Stimulated activated CD8-positive, alpha-beta memory T cell treated with anti-CD3 and anti-CD28 coated beads, Interleukin-7, amount 100 ng/mL, for 24 hours (primary cell): Measurements from ENCODE around the gene SNRPB2.

Experiments used
- DNase-seq: peaks from one replicate; pipeline ENCODE4 v3.0.0-alpha.2; 2020; ENCODE audit warnings: low read depth

The SNRPB2 gene

DNA sequence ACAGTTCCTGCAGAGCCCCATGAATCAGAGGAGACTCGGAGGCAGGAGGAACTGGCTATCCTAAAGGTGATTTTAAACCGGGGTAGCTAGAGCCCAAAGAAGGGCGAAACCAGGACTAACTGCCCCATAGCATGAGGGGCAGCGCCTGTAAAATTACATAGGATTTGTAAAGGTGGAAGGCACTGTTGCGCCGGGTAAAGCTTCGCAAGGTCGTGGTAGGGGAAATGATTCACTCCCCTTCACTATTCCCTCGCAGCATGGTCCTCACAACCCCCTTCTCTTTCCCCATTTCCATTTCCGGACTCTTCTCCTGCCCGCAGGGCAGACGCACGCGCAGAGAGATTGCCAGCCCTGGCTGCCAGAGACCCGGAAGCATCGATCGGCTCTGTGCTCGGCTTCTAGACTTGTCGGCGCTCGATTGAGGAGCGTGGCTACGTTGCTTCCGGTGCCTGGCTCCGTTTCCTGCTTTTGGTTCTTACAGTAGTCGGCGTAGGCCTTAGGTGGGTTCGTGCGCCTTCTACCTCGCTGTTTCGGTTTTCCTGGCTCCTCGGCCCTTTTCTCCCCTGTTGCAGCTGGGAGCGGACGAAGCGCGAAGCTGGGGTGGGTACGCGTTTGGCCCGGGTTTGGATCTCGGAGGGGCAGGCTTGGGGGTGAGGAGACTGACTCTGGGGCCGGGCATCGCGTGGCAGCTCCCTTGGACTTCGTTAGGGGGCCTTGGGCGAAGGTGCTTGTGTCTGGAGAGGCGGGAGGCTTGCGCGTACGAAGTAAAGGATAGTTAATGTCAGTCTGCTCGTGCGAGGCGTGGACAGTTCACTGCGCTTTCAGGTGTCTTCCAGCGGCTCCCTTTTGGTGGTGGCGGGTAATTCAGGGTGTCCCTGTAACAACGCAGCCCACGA is at the start of gene SNRPB2:
Gene SNRPB2 (plus strand): TSS at position 462 of the 896 bp plus-strand sequence. CDS start 1,677 bp downstream, outside the sequence.
- peak; percentile 77 for DNase-seq

DNA sequence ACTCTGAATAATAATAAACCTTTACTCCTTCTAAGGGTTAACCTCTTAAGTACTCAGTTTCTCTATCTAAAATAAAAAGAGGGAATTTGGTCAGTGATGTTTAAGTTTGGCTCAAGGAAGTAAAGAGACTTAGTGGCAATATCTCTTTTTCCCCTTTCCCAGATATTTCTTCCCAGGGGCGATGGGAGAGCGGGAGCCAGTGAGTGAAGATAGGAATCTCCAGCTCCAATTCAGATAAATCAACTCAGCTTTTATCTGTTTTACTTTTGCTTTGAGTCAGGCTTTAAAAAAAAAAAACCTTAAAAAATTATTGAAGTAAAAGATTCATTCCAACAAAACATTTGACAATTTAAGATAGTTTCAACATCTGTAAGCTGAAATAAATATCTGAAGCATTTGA is 45.4 kb upstream of the SNRPB2 start:
- DNase-seq, result no peak

DNA sequence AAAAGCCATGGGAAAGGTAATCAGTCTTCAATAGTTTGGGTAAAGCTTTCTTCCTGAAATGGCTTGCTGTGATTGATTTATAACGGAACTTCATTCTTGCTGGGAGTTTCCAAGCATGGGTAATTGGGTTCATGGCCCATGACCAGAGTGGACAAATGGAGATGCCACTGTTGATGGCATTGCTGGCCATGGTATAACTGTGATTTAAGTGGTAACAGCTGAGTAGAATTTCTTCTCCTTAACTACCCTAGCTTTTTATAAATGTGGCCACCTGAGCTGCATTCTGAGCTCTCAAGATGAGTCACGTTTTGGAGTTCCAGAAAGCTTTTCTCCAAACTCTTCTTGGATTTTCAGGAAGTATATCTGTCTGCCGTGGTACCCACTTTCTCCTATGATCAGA is 39.9 kb upstream of the SNRPB2 start:
- no peak for DNase-seq

DNA sequence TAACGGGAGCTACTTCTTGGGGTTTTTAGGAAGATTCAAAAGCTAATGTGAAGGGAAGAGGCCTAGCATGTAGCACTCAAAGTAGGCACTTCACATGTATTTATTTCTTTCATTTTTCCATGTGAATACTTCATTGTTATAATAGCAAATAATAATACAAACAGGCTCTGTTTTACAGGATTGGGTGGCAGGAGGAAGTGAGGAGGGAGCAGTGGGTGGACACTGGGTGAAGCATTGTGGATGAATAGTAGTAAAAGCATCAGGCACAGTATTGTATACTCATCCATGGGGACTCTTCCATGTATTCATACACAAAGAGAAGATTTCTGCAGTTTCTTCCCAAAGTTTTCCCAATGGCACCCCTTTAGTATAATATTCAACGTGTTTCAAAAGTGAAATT is 38.4 kb upstream of the SNRPB2 start:
- no peak for DNase-seq

DNA sequence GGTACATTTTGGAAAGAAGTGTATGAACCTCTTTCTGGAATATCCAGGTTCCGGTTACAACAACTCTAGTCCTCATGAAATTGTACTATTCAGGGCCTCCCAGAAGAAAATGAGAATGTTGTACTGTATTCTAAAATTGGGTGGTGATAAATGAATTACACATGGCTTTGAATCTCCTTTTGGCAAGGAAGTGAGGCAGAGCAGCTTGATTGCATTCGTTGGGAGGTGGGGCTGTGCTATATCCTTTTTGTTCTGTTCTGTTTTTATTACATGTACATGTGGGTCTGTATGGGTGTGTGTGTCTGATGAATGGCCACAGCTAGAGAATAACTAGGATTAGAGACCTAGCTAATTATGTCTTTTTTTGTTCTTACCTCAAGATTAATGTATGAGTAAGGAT is 37.8 kb upstream of the SNRPB2 start:
- DNase-seq, result no peak

DNA sequence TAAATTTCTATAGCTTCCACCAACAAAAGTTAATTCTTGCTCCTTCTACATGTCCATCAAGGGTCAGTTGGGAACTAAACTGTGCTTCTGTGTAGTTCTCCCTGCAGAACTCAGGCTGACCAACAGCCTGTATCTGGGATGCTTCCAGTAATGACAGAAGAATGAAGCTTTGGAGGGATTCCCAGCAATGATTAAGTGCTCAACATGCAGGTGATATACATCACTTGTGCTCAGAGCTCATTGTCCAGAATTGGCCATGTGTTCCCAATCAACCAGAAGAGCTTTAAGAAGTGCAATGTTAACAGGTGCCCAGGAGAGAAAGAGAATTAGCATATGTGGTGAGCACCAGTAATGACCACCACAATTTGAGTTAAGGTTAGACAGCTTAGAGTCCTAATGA is 37.4 kb upstream of the SNRPB2 start:
- DNase-seq, result no peak

DNA sequence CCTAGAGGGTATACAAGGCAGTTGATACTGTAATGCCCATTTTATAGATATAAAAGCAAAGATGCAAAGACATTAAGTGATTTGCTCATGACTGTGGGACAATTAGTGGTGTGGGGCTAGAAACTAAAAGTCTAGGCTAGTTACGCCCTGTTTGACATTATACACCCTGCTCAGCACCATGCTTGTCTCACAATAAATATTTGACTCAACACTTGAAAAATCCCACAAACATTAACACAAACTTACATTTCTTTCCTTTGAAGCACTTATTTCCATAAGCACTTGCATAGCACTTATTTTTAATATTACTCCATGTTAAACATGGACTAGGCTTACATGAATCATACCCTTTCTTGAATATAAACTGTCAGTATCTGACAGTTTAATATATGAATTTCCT is 36.5 kb upstream of the SNRPB2 start:
- DNase-seq, result no peak

DNA sequence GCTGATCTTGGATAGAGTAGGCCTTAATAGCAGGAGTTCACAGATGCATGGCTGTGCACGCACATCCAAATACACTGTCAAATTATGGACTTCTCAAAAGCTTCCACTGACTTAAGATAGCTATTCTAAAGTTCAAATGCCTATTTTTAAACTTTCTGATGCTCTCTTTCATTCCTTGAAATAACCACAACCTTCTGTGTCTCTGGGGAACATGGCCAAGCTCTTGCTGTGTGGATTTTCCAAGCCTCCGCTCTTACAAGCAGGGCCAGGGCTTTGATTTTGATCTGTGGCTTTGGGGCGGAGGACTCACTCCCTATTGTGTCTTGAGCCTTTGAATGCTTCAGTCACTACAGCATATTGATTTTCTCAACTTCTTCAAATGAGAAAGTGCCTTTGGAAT is 35.7 kb upstream of the SNRPB2 start:
- DNase-seq, result no peak

DNA sequence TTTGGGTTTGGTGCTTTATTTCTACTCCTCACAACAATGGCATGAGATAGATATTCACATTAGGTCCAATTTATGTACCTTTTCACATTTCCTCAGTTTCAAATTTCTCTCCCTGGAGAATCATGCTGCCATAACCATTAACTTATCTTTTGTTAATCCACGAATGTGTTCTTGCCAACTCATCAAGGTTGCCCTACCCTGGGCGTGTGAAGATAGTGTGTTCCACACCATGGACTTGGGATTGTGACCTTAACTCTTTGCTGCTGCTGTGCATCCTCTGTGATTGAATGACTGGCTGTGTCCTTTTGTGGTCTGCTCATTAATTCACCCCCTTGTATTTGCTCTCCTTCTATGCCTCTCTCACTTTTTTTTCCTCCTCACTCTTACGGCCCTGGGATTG is 34.2 kb upstream of the SNRPB2 start:
- DNase-seq, result no peak

DNA sequence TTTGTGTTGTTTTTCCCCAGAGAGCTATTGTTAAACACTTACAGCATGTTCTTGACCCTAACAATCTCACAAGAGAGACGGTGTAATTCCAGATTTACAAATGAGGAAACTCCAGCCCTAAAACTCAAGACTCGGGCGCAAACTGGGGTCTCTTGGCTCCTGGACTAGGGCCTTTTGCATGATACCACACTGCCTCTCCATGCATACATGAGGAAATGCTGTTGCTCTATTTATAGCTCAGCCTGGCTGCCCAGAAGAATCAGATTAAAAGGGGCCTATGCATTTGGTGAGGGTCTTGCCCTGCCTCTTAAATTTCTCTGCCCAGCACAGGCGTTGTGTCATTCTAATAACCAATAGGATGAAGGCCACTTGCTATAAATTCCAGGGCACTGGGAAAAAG is 30.5 kb upstream of the SNRPB2 start:
- DNase-seq, result no peak

DNA sequence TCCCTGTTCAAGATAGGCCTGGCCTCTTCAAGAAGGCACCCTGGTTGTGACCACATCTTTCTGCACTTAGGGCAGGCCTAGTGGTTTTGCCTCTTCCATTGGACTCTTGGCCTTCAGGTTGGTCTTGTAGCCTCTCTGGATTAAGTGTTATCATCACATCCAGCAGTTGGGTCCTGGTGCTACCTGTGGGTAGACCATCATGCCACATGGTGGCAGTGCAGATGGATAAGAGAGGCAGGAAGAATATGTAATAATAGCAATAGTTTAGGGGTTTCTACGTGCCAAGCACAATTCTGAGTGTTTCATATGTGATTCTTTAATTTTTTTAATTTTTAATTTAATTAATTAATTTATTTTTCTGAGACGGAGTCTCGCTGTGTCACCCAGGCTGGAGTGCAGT is 28.5 kb upstream of the SNRPB2 start:
- no peak for DNase-seq

DNA sequence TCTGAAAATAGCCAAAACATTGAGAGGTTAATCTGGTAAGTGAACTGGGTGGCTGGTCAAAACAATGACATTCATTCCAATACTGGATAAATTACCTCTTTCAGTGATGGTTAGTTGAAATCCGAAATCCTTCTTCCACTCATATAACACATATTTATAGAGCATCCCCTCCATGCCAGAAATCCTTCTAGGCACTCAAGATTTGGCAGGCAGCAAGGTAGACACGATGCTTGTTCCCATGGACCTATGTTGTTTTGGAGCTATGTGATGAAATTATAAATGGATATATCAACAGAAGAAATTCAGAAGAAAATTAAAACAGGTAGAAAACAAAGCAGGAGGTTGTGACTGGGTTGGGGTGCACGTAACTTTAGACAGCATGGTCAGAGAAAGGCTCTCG is 26.3 kb upstream of the SNRPB2 start:
- no peak for DNase-seq

DNA sequence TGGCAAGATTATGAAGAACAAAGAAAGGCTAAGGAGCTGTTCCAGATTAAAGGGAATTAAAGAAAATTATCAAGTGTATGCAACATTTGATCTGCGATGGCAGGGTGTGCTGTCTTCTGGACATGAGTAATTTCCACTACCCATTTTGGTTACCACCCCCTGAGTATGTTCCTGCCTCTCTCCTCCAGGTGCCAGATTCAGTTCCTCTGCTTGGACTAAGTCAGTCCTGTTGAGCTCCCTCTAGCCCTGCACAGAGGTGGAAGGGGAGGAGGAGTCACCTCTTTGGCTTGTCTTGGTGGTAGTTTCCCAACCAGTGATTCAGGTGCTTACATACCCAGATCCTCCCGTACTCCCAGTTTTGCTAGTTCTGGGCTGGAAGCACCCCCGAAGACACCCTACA is 22.2 kb upstream of the SNRPB2 start:
- DNase-seq, result no peak

DNA sequence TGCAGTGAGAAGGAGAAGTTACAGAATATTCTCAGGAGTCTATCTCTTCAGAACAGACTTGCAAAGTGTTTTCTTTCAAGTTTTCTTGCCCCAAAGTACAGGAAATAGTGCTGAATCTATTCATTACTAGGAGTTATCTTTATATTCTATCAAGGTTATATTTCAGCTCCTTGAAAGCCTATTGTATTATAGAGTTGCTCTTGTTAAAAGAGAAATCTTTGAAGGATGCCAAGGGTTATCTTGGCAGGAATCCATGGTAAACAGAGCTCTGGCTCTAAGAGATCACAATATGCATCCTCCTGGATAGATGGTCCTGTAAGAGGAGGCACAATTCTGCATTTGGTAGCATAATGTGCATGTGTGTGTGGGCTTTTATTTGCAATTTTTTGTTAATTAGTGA is 21.2 kb upstream of the SNRPB2 start:
- no peak for DNase-seq

DNA sequence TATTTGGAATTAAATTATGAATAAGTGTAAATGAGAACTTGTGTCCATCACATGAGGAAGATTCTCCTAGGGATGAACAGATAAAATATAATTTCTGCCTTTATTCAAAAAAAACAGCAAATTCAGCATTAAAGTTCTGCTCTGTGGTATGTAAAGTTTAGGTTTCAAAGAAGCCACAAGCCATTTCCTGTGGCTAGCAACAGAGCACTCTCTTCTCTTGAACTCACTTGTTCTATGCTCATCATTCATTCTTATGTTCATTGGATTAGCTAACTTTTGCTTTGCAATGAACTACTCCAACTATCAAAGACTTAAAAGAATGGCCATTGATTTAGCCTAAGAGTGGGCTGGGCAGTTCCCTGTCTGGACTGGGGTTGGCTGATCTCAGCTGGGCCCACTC is 20.8 kb upstream of the SNRPB2 start:
- no peak for DNase-seq

DNA sequence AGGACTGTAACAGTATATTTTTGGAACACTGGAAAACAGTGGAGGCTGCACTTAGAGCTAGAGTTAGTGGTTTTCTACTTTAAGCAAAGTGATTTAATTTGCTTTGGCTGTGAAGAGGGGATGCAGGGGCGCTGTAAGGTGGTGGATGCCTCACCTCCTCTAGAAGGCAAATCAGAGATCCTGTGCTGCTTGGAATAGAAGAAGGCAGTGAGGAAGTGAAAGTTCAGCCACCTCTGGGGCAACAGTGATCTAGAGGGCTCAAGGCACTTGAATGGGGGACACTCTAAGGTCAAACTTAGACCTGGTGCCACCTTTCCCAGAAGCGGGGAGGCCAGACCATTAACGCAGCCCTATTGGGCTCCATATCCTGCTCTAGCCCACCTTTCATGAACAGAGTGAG is 19.0 kb upstream of the SNRPB2 start:
- no peak for DNase-seq

DNA sequence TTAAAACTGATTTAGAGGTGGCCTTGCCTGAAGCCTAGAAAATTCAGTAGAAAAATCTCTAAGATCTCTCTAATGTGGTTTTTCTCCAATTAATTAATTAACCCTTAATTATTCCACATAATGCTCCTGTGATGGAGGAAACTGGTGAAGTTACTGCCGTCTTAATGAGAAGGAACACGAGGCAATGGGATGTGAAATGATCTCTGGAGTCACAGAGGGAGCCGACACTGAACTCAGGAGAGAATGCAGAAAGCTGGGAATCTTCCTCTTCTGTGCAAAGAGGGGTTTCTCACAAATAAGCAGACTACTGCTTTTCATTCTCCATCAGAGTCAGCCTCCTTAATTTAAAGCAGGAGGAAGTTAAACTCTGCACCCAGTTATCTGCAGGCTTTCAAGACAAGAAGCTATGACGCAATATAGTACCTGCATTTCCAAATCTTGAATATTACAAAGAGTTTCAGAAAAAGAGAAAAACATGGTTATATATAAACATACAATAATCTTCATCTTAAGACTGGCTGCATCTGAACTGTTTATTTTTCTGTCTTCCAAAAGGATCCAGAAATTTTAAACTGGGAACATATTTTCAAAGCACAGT is 18.1 kb upstream of the SNRPB2 start:
- DNase-seq, result no peak

DNA sequence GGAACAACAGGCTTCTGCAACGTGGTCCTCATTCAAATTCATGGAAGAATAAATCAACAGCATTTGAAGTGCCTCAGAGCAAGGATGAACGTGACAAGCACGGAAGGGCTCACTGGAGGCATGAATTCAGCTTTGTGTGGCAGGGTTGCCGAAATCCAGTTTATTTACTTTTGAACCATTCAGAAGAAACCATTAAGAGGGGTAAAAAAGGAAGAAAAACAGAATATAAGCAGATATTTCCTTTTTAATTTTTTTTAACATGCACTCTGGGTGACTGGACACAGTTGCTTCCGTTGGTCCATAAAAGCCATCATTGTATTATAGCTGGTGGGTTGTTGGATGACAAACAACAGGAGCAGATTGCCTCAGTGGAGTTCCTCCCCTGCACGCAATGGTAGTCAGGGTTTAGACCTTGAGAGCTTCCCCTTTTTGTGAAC is 17.3 kb upstream of the SNRPB2 start:
- no peak for DNase-seq

DNA sequence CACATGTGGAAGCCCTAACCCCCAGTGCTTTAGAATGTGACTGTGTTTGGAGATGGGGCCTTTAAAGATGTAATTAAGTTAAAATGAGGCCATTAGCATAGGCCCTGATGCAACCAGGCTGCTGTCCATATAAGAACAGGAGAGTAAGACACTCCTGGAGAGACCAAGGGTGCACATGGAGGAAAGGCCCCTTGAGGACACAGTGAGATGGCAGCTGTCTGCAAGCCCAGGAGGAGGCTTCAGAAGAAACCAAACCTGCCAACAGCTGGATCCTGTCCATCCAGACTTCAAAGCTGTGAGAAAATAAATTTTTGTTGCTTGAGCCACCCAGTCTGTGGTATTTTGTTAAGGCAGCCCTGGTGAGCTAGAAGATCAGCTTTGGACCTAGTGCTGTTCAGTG is 16.8 kb upstream of the SNRPB2 start:
- no peak for DNase-seq

DNA sequence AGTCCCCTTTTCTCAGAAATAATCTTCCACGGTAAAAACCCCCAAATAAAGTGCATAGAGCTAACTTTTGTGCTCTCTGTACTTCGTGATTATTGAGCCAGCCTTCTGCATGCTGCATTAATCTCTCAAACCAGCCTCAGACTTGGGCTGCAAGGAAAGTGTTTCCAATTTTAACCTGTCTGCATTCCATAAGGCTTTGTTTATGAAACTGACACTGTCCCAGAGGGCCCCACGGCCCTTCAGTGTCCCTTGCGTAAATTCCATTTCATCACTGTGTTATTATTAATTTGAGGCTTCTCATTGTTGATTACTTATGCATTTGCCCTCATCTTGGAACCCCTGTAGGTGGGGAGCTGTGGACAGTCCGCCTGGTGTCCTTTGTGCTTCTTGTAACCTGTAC is 15.6 kb upstream of the SNRPB2 start:
- no peak for DNase-seq

DNA sequence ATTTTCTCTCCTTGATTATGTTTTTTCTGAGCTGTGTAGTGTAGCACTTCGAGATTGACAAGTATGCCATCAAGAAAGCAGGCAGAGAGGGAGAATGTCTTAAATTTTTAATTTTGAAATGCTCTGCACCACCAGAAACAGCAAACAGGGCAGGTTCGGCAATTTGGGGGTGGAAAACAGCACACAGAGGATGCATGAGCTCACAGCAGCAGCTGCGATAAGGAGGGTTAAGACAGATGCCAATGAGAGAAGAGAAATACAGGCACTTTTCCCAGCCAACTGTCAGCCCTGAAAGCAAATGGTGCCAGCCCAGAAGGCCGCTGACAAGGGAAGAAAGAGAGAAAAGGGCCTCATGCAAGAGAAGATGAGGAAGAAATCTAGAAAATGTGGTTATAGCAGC is 15.1 kb upstream of the SNRPB2 start:
- DNase-seq, result no peak

DNA sequence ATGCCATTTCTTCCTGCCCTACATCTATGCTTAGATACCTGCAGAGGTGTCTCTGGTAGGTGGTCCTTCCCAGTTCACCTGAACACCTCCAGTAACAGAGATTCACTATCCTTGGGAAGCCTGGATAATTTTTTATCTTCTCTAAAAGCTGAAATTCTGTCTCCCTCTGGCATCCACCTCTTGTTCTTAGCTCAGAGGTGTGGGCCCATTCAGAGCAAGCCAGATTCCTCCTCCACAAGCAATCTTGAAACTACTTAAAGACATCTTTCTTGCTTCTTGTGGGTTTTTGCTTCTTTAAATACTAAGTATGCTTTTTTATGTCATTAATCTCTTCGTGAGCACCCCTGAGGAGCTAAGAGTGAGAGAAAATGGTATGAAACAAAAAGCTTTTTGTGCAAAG is 10.4 kb upstream of the SNRPB2 start:
- DNase-seq, result no peak

DNA sequence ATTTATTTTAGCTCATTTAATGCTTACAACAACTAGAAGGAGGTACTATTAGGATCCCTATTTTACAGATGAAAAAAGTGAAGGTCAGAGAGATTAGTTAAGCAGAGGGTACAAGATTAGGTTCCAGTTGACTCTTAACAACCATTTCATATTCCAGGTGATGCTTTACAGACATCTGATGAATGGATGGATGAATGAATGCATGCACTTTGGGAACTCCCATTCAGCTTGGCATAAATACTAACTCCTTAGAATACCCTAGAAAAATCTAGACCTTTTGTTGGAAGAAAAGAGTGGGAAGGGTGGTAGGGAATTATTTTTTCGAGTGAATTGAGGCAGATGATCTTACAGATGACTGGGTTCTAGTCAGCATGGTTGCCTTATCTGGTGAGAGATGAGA is 746 bp upstream of the SNRPB2 start:
- no peak for DNase-seq
